IPS-15b (cell line): Measurements from ENCODE around the gene ELF4.

ENCODE experiments used
- H3K27me3 ChIP-seq: one replicate; pipeline ENCODE4 v1.6.1; 2013; ENCODE audit warnings: low read length; ENCODE audit not compliant: control insufficient read depth, insufficient read depth
- H3K36me3 ChIP-seq: one replicate; pipeline ENCODE4 v1.6.1; 2013; ENCODE audit warnings: low read length; ENCODE audit not compliant: control insufficient read depth, insufficient read depth
- H3K4me1 ChIP-seq: one replicate; pipeline ENCODE4 v1.6.1; 2013; ENCODE audit warnings: mild to moderate bottlenecking, low read length; ENCODE audit not compliant: control insufficient read depth, insufficient read depth
- H3K4me3 ChIP-seq: one replicate; pipeline ENCODE4 v1.5.1; 2013; ENCODE audit warnings: low read depth, low read length
- H3K9ac ChIP-seq: one replicate; pipeline ENCODE4 v1.6.1; 2013; ENCODE audit warnings: low read depth, mild to moderate bottlenecking, low read length
- H3K9me3 ChIP-seq: one replicate; pipeline ENCODE4 v1.6.1; 2013; ENCODE audit warnings: mild to moderate bottlenecking, low read length; ENCODE audit not compliant: control insufficient read depth, insufficient read depth

The ELF4 gene

GRCh38 chrX:130025256-130025655 is 85.0 kb downstream of the ELF4 start:
- Histone ChIP-seq H3K4me3 (no peak overlapping the region), H3K4me1 (peaks cover 5% of the 10 kb centered on the region), H3K27me3 (no peaks in the 10 kb centered on the region), H3K9ac (no peak overlapping the region), H3K9me3 (no peaks in the 10 kb centered on the region), H3K36me3 (no peaks in the 10 kb centered on the region)

- Histone ChIP-seq H3K27me3 (no peaks in the 10 kb centered on the region), H3K36me3 (no peaks in the 10 kb centered on the region), H3K4me1 (peaks cover 5% of the 10 kb centered on the region), H3K9ac (no peak overlapping the region), H3K4me3 (no peak overlapping the region), H3K9me3 (no peaks in the 10 kb centered on the region)
These were observed 86.2 kb downstream of the ELF4 start for GRCh38 chrX:130024127-130024526.

GRCh38 chrX:130020661-130021324 is 89.5 kb downstream of the ELF4 start:
- H3K4me1 ChIP-seq: peaks cover 5% of the 10 kb centered on the region
- H3K36me3 ChIP-seq: no peaks in the 10 kb centered on the region
- H3K27me3 ChIP-seq: no peaks in the 10 kb centered on the region
- no peak overlapping the region for H3K9ac ChIP-seq
- H3K9me3 ChIP-seq: no peaks in the 10 kb centered on the region
- no peak overlapping the region for H3K4me3 ChIP-seq

GRCh38 chrX:130018143-130018542 is 92.2 kb downstream of the ELF4 start:
- Histone ChIP-seq H3K9ac (no peak overlapping the region), H3K4me1 (no peaks in the 10 kb centered on the region), H3K9me3 (no peaks in the 10 kb centered on the region), H3K4me3 (no peak overlapping the region), H3K27me3 (no peaks in the 10 kb centered on the region), H3K36me3 (peaks cover 16% of the 10 kb centered on the region)

GRCh38 chrX:130015181-130015580 is 95.1 kb downstream of the ELF4 start:
- H3K27me3 ChIP-seq: no peaks in the 10 kb centered on the region
- peaks cover 16% of the 10 kb centered on the region for H3K36me3 ChIP-seq
- no peaks in the 10 kb centered on the region for H3K4me1 ChIP-seq
- H3K9ac ChIP-seq: no peak overlapping the region
- H3K4me3 ChIP-seq: no peak overlapping the region
- no peaks in the 10 kb centered on the region for H3K9me3 ChIP-seq
